ENCODE data around the gene RPS25. TPM values are rescaled to one million over a fixed set of nuclear protein-coding genes. Genes with fewer than 3 reads are reported as not detected.

RPS25 gene
- total and polyA plus RNA-seq, 10 of the 15 experiments (the other 5 are each of a cell fraction or from before 2014, with no cell fraction given): 886 to 3,746 (median 3,066) TPM

DNA sequence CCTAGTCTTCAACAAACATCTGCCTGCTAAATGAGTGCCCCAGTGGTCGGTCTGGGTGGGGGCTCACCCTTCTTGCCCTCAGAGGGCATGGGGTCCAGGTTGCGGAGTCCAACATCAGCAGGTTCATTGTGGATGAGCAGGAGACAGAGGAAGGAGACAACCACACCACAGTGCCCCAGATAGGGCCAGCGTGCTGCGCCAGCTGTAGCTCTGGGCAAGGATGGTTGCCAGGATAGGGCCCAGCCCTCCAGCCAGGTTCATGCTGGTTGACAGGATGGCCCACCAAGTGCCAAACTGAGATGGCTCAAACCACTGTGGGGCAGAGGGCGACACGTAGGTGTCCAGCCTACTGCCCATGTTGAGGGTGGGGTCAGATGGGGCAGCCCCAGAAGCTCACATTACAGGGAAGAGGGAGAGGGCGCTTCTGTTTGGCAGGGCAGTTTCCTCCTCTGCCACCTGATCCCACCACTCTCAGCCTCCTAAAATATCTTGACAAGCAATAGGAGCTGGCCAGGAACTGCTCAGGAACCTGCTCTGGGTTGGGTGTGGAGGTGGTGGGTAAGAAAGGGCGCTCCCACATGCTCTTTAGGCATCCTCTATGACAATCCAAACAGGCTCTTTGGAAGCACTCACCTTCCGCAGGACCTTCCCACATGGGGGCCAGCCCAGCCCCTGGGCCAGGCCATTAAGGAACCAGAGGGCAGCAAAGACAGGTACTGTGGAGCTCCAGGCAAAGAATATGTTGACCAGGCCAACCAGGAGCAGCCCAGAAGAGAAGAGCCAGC is 9.6 kb upstream of the RPS25 start (continued):
- TF ChIP-seq, protein P1, sequence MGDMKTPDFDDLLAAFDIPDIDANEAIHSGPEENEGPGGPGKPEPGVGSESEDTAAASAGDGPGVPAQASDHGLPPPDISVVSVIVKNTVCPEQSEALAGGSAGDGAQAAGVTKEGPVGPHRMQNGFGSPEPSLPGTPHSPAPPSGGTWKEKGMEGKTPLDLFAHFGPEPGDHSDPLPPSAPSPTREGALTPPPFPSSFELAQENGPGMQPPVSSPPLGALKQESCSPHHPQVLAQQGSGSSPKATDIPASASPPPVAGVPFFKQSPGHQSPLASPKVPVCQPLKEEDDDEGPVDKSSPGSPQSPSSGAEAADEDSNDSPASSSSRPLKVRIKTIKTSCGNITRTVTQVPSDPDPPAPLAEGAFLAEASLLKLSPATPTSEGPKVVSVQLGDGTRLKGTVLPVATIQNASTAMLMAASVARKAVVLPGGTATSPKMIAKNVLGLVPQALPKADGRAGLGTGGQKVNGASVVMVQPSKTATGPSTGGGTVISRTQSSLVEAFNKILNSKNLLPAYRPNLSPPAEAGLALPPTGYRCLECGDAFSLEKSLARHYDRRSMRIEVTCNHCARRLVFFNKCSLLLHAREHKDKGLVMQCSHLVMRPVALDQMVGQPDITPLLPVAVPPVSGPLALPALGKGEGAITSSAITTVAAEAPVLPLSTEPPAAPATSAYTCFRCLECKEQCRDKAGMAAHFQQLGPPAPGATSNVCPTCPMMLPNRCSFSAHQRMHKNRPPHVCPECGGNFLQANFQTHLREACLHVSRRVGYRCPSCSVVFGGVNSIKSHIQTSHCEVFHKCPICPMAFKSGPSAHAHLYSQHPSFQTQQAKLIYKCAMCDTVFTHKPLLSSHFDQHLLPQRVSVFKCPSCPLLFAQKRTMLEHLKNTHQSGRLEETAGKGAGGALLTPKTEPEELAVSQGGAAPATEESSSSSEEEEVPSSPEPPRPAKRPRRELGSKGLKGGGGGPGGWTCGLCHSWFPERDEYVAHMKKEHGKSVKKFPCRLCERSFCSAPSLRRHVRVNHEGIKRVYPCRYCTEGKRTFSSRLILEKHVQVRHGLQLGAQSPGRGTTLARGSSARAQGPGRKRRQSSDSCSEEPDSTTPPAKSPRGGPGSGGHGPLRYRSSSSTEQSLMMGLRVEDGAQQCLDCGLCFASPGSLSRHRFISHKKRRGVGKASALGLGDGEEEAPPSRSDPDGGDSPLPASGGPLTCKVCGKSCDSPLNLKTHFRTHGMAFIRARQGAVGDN (IDR thresholded peaks at IDR 0.05): no peak
- TF ChIP-seq RCOR1 (conservative IDR thresholded peaks at IDR 0.05; ENCODE audit: low read depth, low read length): no peak
- TF ChIP-seq, protein P2, sequence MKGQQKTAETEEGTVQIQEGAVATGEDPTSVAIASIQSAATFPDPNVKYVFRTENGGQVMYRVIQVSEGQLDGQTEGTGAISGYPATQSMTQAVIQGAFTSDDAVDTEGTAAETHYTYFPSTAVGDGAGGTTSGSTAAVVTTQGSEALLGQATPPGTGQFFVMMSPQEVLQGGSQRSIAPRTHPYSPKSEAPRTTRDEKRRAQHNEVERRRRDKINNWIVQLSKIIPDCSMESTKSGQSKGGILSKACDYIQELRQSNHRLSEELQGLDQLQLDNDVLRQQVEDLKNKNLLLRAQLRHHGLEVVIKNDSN (IDR thresholded peaks at IDR 0.05; ENCODE audit: borderline replicate concordance, extremely low read length, insufficient read depth, low read depth, low read length): no peak

DNA sequence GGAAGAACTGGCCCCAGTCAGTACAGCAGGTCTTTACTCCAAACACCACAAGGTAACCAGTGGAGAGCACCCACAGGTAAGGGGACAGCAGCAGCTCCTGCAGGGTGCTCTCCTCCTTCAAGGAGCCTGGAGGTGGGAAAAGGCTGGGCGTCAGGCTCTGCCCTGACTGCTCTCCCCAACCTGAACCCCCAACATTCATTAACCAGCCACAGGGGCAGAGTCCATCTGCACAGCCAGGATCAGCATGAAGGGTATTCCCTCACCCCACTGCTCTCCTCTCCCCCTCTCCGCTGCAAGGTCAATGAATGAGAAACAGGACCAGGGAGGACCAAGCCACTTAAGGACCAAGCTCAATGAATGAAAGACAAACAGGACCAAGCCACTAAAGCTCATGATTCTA is 8.8 kb upstream of the RPS25 start:
- 94% methylated on average over 2 of the region's 2 CpGs for WGBS (ENCODE audit: insufficient coverage, insufficient replicate concordance, low lambda C conversion rate, missing lambda C conversion rate)
- RAD21 ChIA-PET (ENCODE audit: unreplicated experiment): no interaction called here
- CTCF ChIA-PET: no interaction called here
- TF ChIP-seq, protein P3, sequence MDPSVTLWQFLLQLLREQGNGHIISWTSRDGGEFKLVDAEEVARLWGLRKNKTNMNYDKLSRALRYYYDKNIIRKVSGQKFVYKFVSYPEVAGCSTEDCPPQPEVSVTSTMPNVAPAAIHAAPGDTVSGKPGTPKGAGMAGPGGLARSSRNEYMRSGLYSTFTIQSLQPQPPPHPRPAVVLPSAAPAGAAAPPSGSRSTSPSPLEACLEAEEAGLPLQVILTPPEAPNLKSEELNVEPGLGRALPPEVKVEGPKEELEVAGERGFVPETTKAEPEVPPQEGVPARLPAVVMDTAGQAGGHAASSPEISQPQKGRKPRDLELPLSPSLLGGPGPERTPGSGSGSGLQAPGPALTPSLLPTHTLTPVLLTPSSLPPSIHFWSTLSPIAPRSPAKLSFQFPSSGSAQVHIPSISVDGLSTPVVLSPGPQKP (IDR thresholded peaks at IDR 0.05; ENCODE audit: low read depth, low read length): no peak
- no peak for TF ChIP-seq NFYA (IDR thresholded peaks at IDR 0.05; ENCODE audit: borderline replicate concordance, low read depth, low read length)
- TF ChIP-seq, protein P4, sequence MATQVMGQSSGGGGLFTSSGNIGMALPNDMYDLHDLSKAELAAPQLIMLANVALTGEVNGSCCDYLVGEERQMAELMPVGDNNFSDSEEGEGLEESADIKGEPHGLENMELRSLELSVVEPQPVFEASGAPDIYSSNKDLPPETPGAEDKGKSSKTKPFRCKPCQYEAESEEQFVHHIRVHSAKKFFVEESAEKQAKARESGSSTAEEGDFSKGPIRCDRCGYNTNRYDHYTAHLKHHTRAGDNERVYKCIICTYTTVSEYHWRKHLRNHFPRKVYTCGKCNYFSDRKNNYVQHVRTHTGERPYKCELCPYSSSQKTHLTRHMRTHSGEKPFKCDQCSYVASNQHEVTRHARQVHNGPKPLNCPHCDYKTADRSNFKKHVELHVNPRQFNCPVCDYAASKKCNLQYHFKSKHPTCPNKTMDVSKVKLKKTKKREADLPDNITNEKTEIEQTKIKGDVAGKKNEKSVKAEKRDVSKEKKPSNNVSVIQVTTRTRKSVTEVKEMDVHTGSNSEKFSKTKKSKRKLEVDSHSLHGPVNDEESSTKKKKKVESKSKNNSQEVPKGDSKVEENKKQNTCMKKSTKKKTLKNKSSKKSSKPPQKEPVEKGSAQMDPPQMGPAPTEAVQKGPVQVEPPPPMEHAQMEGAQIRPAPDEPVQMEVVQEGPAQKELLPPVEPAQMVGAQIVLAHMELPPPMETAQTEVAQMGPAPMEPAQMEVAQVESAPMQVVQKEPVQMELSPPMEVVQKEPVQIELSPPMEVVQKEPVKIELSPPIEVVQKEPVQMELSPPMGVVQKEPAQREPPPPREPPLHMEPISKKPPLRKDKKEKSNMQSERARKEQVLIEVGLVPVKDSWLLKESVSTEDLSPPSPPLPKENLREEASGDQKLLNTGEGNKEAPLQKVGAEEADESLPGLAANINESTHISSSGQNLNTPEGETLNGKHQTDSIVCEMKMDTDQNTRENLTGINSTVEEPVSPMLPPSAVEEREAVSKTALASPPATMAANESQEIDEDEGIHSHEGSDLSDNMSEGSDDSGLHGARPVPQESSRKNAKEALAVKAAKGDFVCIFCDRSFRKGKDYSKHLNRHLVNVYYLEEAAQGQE (IDR thresholded peaks at IDR 0.05; ENCODE audit: low read depth, low read length): no peak
- no peak for TF ChIP-seq TAF1 (IDR thresholded peaks at IDR 0.05; ENCODE audit: borderline replicate concordance, low read depth, low read length)
- TF ChIP-seq, protein P5, sequence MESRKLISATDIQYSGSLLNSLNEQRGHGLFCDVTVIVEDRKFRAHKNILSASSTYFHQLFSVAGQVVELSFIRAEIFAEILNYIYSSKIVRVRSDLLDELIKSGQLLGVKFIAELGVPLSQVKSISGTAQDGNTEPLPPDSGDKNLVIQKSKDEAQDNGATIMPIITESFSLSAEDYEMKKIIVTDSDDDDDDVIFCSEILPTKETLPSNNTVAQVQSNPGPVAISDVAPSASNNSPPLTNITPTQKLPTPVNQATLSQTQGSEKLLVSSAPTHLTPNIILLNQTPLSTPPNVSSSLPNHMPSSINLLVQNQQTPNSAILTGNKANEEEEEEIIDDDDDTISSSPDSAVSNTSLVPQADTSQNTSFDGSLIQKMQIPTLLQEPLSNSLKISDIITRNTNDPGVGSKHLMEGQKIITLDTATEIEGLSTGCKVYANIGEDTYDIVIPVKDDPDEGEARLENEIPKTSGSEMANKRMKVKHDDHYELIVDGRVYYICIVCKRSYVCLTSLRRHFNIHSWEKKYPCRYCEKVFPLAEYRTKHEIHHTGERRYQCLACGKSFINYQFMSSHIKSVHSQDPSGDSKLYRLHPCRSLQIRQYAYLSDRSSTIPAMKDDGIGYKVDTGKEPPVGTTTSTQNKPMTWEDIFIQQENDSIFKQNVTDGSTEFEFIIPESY (IDR thresholded peaks at IDR 0.05): no peak

More for the DNA sequence above, 8.8 kb upstream of the RPS25 start:
- peaks cover 14% of the 10 kb centered on the region for H3K4me1 ChIP-seq (ENCODE audit: control insufficient read depth, insufficient read depth, low read length)
- no peak overlapping the region for H2AFZ ChIP-seq (ENCODE audit: control insufficient read depth, low read depth, low read length)
- BruUV-seq (replicated peaks): no TSS peak
- ChIA-PET POLR2A (interaction anchor here (1.2 to 2.3 kb wide), 2 partner anchors 8 to 10 kb away, joined by 4 to 9 read pairs; partner anchors contain the start of genes RPS25 and TRAPPC4), SMC1A (ENCODE audit: uncharacterized antibody, unreplicated experiment) (interaction anchor here (4.9 kb wide), 1 partner anchor 10 kb away, joined by 40 read pairs; the partner anchor contains the start of genes RPS25 and TRAPPC4)
- H3K9ac ChIP-seq (ENCODE audit: control insufficient read depth, insufficient read depth, low read length): no peak overlapping the region
- no peak for DNase-seq (ENCODE audit: low read depth, low spot score)
- in situ Hi-C loops (cut with MboI) (no loop called here), intact Hi-C loops (cut with micrococcal nuclease; ENCODE audit: unreplicated experiment) (no loop called here)
- H3K79me2 ChIP-seq (ENCODE audit: control insufficient read depth, insufficient read depth, low read length): peaks cover 13% of the 10 kb centered on the region
- no peak overlapping the region for H3K27ac ChIP-seq (ENCODE audit: control insufficient read depth, insufficient read depth)
- FAIRE-seq: no peak
- no peaks in the 10 kb centered on the region for H4K20me1 ChIP-seq (ENCODE audit: control insufficient read depth, insufficient read depth)
- H3K36me3 ChIP-seq (ENCODE audit: control insufficient read depth in 2 of 2, insufficient read depth in 2 of 2, low read length in 1 of 2): peaks cover 5 to 8% of the 10 kb centered on the region in 2 experiments; a peak in 3 of 4 replicates
- H3K27me3 ChIP-seq (replicated peaks in 1 of 2; ENCODE audit: control insufficient read depth in 2 of 2, insufficient read depth in 2 of 2, low read length in 1 of 2): no peaks in the 10 kb centered on the region
- no peak overlapping the region for H3K4me2 ChIP-seq (ENCODE audit: control insufficient read depth, insufficient read depth)
- H3K4me3 ChIP-seq: no peak overlapping the region
- H3K9me3 ChIP-seq (replicated peaks; ENCODE audit: control insufficient read depth, insufficient read depth, low read length): no peaks in the 10 kb centered on the region
- ATAC-seq: no peak
